Gastroesophageal sphincter (tissue), 4 donors: ENCODE results near the gene XPO6. TPM values are rescaled to one million over a fixed set of nuclear protein-coding genes. Genes with fewer than 3 reads are reported as not detected.

Experiments
- ATAC-seq: fragments of 150-250 bp; one replicate; pipeline ENCODE4 v1.9.1; 2016; ENCODE audit warnings: mild to moderate bottlenecking, moderate library complexity
- H3K27ac ChIP-seq, 4 donors: fragments of 200-600 bp; sonication (generic) in 3 of 4; 1 replicate in 3 of 4; 2 replicates in 1 of 4; pipeline ENCODE4 v1.5.1; 2016 to 2019
- H3K27me3 ChIP-seq: fragments of 200-600 bp; sonication (generic); one replicate; pipeline ENCODE4 v1.5.1; 2019
- H3K36me3 ChIP-seq, 2 donors: fragments of 200-600 bp; sonication (generic); one replicate each; pipeline ENCODE4 v1.5.1; 2019; ENCODE audit warnings: control low read depth in 1 of 2
- H3K4me1 ChIP-seq, 3 donors: fragments of 200-600 bp; sonication (generic); 1 replicate in 2 of 3; 2 replicates in 1 of 3; pipeline ENCODE4 v1.5.1; 2016 to 2019; ENCODE audit warnings: control low read depth in 2 of 3
- H3K4me3 ChIP-seq, 2 donors: fragments of 200-600 bp; sonication (generic); one replicate each; pipeline ENCODE4 v1.5.1; 2019; ENCODE audit warnings: mild to moderate bottlenecking in 1 of 2, moderate library complexity in 1 of 2
- H3K9me3 ChIP-seq, 3 donors: fragments of 200-600 bp; sonication (generic); one replicate each; pipeline ENCODE4 v1.5.1; 2017 to 2019; ENCODE audit warnings: control low read depth in 2 of 3
- EP300 ChIP-seq: sonication (generic); formaldehyde crosslinking; IDR thresholded peaks from one replicate; pipeline ENCODE4 v1.6.1; 2017; ENCODE audit warnings: antibody characterized with exemption, mild to moderate bottlenecking
- POLR2A ChIP-seq, 2 donors: fragments of 450-650 bp; IDR thresholded peaks; one replicate each; pipeline ENCODE4 v1.6.1; 2017; ENCODE audit warnings: antibody characterized with exemption in 2 of 2, mild to moderate bottlenecking in 2 of 2, moderate library complexity in 1 of 2
- POLR2AphosphoS5 ChIP-seq: sonication (generic); formaldehyde crosslinking; IDR thresholded peaks from one replicate; pipeline ENCODE4 v1.6.1; 2017; ENCODE audit warnings: antibody characterized with exemption
- WGBS, 2 donors: methylation state at CpG; one replicate each; pipeline ENCODE4 v1.1.5; 2018; ENCODE audit warnings: low coverage in 1 of 2; 5-methylcytosine and 5-hydroxymethylcytosine counted together
- total RNA-seq, 4 donors: library from RNA; depleted of rRNA; stranded (reverse); fragments of >200 nt; gene quantifications; one replicate each; pipeline ENCODE4 v1.1.0, GENCODE V29; 2016
- TF ChIP-seq, protein P1 (sequence below), 4 experiments: fragments of 200-600 bp in 2 of 4; fragments of 450-650 bp in 2 of 4; sonication (generic) in 1 of 4; IDR thresholded peaks; one replicate each; pipeline ENCODE4 v1.5.1; 2017 to 2019; ENCODE audit warnings: antibody characterized with exemption in 4 of 4, mild to moderate bottlenecking in 2 of 4, moderate library complexity in 2 of 4

XPO6 gene
- total RNA-seq, 4 donors from 2014 or later, result 35.3 to 80.2 (median 66.8) TPM

DNA sequence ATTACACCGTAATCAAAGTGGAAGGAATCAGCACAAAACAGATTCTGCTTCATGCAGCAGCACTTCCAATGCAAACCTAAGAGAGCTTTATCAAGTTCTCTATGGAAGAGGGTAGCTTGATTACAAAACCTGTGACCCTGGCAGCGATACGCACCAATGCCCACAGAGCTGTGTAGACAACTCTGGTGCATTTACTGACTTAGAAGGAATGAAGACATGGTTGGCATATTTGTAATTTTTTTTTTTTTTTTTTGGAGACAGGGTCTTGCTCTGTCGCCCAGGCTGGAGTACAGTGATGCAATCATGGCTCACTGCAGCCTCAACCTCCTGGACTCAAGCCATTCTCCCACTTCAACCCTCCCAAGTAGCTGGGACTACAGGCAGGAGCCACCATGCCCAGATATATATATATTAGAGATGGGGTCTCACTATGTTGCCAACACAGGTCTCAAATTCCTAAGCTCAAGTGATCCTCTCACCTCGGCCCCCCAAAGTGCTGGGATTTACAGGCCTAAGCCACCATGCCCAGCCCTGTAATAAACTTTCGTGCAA, 49.4 kb downstream of the XPO6 start:
- 91 to 97% methylated on average over 5 of the region's 6 CpGs for WGBS, 2 donors
- no peak for ATAC-seq
- TF ChIP-seq, protein P1, sequence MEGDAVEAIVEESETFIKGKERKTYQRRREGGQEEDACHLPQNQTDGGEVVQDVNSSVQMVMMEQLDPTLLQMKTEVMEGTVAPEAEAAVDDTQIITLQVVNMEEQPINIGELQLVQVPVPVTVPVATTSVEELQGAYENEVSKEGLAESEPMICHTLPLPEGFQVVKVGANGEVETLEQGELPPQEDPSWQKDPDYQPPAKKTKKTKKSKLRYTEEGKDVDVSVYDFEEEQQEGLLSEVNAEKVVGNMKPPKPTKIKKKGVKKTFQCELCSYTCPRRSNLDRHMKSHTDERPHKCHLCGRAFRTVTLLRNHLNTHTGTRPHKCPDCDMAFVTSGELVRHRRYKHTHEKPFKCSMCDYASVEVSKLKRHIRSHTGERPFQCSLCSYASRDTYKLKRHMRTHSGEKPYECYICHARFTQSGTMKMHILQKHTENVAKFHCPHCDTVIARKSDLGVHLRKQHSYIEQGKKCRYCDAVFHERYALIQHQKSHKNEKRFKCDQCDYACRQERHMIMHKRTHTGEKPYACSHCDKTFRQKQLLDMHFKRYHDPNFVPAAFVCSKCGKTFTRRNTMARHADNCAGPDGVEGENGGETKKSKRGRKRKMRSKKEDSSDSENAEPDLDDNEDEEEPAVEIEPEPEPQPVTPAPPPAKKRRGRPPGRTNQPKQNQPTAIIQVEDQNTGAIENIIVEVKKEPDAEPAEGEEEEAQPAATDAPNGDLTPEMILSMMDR (IDR thresholded peaks at IDR 0.05), result no peak
- TF ChIP-seq POLR2AphosphoS5, result no peak
- no peak for TF ChIP-seq EP300
- TF ChIP-seq POLR2A (IDR thresholded peaks at IDR 0.05), result no peak
- H3K27me3 ChIP-seq, result no peaks in the 10 kb centered on the region
- H3K36me3 ChIP-seq, result peaks cover 0 to 30% of the 10 kb centered on the region in 2 donors
- peaks cover 0 to 25% (median 4%) of the 10 kb centered on the region in 3 donors for H3K4me1 ChIP-seq
- H3K27ac ChIP-seq, result no peak overlapping the region
- H3K9me3 ChIP-seq, result no peaks in the 10 kb centered on the region
- no peak overlapping the region for H3K4me3 ChIP-seq

DNA sequence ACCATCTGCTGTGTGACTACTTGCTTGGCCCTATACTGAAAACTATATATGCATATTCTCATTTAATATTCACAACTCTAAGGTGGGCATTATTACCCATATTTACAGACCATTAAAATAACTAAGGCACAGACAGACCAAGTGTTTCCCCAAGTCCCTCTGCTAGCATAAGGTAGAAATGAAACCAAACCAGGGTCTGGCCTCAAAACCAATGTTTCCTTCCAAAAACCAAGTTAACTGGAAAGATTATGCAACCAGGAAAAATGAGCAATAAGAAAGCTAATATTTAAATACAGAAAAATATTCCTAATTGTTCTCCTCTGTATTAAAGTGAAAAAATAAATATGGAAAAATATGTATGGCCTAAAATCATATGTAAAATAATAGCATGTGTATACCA, 50.1 kb downstream of the XPO6 start:
- TF ChIP-seq POLR2A (IDR thresholded peaks at IDR 0.05) (no peak), POLR2AphosphoS5 (no peak), EP300 (no peak)
- TF ChIP-seq, protein P1 (IDR thresholded peaks at IDR 0.05), result no peak
- Histone ChIP-seq H3K9me3 (no peaks in the 10 kb centered on the region), H3K4me1 (peaks cover 0 to 25% (median 4%) of the 10 kb centered on the region in 3 donors), H3K27ac (no peak overlapping the region), H3K4me3 (no peak overlapping the region), H3K36me3 (peaks cover 0 to 25% of the 10 kb centered on the region in 2 donors), H3K27me3 (no peaks in the 10 kb centered on the region)
- ATAC-seq, result no peak

DNA sequence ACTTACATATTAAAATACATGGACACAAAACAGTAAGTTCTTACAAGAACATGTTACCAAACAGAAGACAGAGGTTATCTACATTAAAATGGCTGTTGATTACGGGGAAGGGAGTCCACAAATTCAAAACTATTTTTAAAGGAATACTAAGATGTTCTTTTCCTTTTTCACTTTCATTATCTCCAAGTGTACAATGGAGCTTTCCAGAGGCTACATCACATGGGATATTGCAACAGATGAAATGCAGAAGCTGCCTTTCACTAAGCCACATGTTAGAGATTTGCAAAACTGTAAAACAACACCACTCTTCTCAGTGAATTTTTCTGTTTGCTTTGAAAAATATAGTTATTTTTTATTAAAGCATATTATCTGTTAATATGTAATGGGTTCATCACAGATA, 53.6 kb downstream of the XPO6 start:
- Histone ChIP-seq H3K36me3 (peaks cover 0 to 30% of the 10 kb centered on the region in 2 donors), H3K4me3 (no peak overlapping the region), H3K27me3 (no peaks in the 10 kb centered on the region), H3K27ac (peak overlapping the region in 2 of 4 donors; percentile 15 to 54), H3K4me1 (peaks cover 0 to 11% (median 0%) of the 10 kb centered on the region in 3 donors), H3K9me3 (no peaks in the 10 kb centered on the region)
- TF ChIP-seq POLR2A (IDR thresholded peaks at IDR 0.05) (no peak), POLR2AphosphoS5 (no peak), EP300 (no peak)
- TF ChIP-seq, protein P1 (IDR thresholded peaks at IDR 0.05), result no peak
- 67 to 100% methylated on average over 1 of the region's 1 CpG for WGBS, 2 donors
- no peak for ATAC-seq

DNA sequence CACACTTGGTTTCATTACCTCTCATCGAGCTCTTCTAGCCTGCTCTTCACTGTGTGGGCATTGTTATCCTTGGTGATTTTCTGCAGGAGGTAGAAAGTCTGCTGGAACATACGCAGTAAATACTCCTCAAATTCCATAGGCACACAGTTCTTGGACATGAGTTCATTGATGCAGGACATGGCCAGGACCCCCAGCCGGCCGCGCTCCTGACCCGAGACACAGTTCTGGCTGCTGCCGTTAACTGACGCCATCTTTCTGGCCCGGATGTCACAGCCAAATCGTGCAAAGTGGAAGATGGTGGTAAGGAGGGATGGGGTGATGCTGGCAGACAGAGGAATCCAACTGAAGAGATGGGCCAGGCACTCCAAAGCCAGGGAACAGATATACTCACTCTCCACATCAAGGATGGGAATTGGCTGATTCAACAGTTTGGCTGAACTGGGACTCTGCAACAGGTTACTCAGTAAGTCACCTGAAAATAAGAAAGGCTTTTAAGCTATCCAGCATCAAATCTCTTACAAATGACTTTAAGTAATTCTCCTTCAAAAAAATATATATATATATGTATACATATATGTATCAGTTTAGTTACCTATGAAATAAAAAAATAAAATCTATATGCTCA, 55.6 kb downstream of the XPO6 start:
- Histone ChIP-seq H3K27ac (no peak overlapping the region), H3K4me1 (peaks cover 0 to 11% (median 0%) of the 10 kb centered on the region in 3 donors), H3K36me3 (peaks cover 0 to 49% of the 10 kb centered on the region in 2 donors), H3K27me3 (no peaks in the 10 kb centered on the region), H3K9me3 (no peaks in the 10 kb centered on the region), H3K4me3 (no peak overlapping the region)
- WGBS, 2 donors, result 71% methylated on average over 1 of the region's 10 CpGs; no CpG with 5 or more reads in 1 of the 2 donors
- TF ChIP-seq, protein P1 (IDR thresholded peaks at IDR 0.05), result no peak
- TF ChIP-seq POLR2AphosphoS5 (no peak), POLR2A (IDR thresholded peaks at IDR 0.05) (no peak), EP300 (no peak)
- ATAC-seq, result no peak

DNA sequence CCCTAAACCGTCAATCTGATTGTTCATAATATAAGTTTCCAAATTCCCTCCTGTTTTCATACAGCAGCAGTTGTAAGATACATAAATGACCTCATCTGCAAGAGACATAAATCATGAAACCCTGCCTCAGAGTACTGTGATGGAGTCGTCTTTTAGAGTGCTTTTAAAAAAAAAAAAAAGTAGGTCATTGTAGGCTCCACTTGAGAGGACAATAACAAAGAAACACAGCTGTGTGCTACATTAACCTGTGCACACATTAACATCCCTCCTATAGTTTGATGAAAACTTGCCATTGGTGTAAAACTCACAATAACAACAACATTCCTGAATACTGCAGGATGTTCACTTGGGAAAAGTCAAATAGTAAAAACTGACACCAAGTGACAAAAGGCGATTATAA, 56.5 kb downstream of the XPO6 start:
- 49 to 64% methylated on average over 3 of the region's 3 CpGs for WGBS, 2 donors
- no peak overlapping the region for H3K27ac ChIP-seq

More for the DNA sequence above, 56.5 kb downstream of the XPO6 start:
- Histone ChIP-seq H3K27me3 (no peaks in the 10 kb centered on the region), H3K36me3 (peaks cover 0 to 58% of the 10 kb centered on the region in 2 donors), H3K9me3 (no peaks in the 10 kb centered on the region), H3K4me3 (no peak overlapping the region), H3K4me1 (peaks cover 0 to 11% (median 0%) of the 10 kb centered on the region in 3 donors)
- no peak for TF ChIP-seq POLR2A (IDR thresholded peaks at IDR 0.05)
- no peak for TF ChIP-seq EP300
- TF ChIP-seq, protein P1 (IDR thresholded peaks at IDR 0.05), result no peak
- TF ChIP-seq POLR2AphosphoS5, result no peak
- no peak for ATAC-seq
